Ishikawa (cell line): Measurements from ENCODE around the gene RAPSN.

ENCODE experiments used
- CEBPB ChIP-seq: IDR thresholded peaks from 2 replicates; pipeline ENCODE4 v1.6.1; 2012
- CREB1 ChIP-seq: IDR thresholded peaks from 2 replicates; pipeline ENCODE4 v1.6.1; 2012; ENCODE audit warnings: low read depth
- EGR1 ChIP-seq: IDR thresholded peaks from 2 replicates; pipeline ENCODE4 v1.6.1; 2012
- EP300 ChIP-seq: IDR thresholded peaks from 2 replicates; pipeline ENCODE4 v1.6.1; 2012; ENCODE audit warnings: borderline replicate concordance
- FOXM1 ChIP-seq: IDR thresholded peaks from 2 replicates; pipeline ENCODE4 v1.6.1; 2012; ENCODE audit warnings: low read depth, borderline replicate concordance
- NFIC ChIP-seq: IDR thresholded peaks from 2 replicates; pipeline ENCODE4 v1.6.1; 2012
- RAD21 ChIP-seq: IDR thresholded peaks from 2 replicates; pipeline ENCODE4 v1.6.1; 2012; ENCODE audit warnings: low read depth
- TAF1 ChIP-seq: IDR thresholded peaks from 2 replicates; pipeline ENCODE4 v1.6.1; 2012; ENCODE audit warnings: low read depth, mild to moderate bottlenecking
- TCF12 ChIP-seq: IDR thresholded peaks from 2 replicates; pipeline ENCODE4 v1.6.1; 2012; ENCODE audit warnings: low read depth
- TEAD4 ChIP-seq: IDR thresholded peaks from 2 replicates; pipeline ENCODE4 v1.6.1; 2012
- YY1 ChIP-seq: IDR thresholded peaks from 2 replicates; pipeline ENCODE4 v1.6.1; 2012; ENCODE audit warnings: low read depth
- ZBTB7A ChIP-seq: IDR thresholded peaks from 2 replicates; pipeline ENCODE4 v1.6.1; 2012; ENCODE audit warnings: low read depth
- TF ChIP-seq, protein P1 (sequence below): IDR thresholded peaks from 2 replicates; pipeline ENCODE4 v1.6.1; 2012; ENCODE audit warnings: low read depth, mild to moderate bottlenecking
- TF ChIP-seq, protein P2 (sequence below): IDR thresholded peaks from 2 replicates; pipeline ENCODE4 v1.6.1; 2012
- TF ChIP-seq, protein P3 (sequence below): IDR thresholded peaks from 2 replicates; pipeline ENCODE4 v1.6.1; 2012

RAPSN gene

DNA sequence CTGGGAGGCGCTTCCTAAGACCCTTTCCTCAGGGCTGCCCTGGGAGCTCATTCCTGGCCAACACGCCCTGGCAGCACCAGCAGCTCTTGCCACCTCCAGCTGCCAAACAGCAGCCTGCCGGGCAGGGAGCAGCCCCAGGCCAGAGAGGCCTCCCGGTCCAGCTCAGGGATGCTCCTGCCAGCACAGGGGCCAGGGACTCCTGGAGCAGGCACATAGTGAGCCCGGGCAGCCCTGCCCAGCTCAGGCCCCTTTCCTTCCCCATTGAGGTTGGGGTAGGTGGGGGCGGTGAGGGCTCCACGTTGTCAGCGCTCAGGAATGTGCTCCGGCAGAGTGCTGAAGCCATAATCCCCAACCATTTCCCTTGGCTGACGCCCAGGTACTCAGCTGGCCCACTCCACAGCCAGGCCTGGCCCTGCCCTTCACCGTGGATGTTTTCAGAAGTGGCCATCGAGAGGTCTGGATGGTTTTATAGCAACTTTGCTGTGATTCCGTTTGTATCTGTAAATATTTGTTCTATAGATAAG, 32.9 kb downstream of the RAPSN start:
- TF ChIP-seq FOXM1: no peak
- TF ChIP-seq, protein P1, sequence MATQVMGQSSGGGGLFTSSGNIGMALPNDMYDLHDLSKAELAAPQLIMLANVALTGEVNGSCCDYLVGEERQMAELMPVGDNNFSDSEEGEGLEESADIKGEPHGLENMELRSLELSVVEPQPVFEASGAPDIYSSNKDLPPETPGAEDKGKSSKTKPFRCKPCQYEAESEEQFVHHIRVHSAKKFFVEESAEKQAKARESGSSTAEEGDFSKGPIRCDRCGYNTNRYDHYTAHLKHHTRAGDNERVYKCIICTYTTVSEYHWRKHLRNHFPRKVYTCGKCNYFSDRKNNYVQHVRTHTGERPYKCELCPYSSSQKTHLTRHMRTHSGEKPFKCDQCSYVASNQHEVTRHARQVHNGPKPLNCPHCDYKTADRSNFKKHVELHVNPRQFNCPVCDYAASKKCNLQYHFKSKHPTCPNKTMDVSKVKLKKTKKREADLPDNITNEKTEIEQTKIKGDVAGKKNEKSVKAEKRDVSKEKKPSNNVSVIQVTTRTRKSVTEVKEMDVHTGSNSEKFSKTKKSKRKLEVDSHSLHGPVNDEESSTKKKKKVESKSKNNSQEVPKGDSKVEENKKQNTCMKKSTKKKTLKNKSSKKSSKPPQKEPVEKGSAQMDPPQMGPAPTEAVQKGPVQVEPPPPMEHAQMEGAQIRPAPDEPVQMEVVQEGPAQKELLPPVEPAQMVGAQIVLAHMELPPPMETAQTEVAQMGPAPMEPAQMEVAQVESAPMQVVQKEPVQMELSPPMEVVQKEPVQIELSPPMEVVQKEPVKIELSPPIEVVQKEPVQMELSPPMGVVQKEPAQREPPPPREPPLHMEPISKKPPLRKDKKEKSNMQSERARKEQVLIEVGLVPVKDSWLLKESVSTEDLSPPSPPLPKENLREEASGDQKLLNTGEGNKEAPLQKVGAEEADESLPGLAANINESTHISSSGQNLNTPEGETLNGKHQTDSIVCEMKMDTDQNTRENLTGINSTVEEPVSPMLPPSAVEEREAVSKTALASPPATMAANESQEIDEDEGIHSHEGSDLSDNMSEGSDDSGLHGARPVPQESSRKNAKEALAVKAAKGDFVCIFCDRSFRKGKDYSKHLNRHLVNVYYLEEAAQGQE: no peak
- TF ChIP-seq EGR1: peak; percentile 13; the same call in 1 of the 2 replicates
- no peak; the same call in 1 of the 2 replicates for TF ChIP-seq CEBPB
- TF ChIP-seq, protein P2, sequence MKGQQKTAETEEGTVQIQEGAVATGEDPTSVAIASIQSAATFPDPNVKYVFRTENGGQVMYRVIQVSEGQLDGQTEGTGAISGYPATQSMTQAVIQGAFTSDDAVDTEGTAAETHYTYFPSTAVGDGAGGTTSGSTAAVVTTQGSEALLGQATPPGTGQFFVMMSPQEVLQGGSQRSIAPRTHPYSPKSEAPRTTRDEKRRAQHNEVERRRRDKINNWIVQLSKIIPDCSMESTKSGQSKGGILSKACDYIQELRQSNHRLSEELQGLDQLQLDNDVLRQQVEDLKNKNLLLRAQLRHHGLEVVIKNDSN: no peak
- TF ChIP-seq EP300: 0 out of 2 replicates have a peak, but pooled peaks have one; percentile 17
- TF ChIP-seq YY1: peak; percentile 60; the same call in 1 of the 2 replicates
- no peak for TF ChIP-seq RAD21
- peak; percentile 87 for TF ChIP-seq TEAD4
- peak; percentile 94 for TF ChIP-seq NFIC
- TF ChIP-seq, protein P3, sequence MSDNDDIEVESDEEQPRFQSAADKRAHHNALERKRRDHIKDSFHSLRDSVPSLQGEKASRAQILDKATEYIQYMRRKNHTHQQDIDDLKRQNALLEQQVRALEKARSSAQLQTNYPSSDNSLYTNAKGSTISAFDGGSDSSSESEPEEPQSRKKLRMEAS: peak; percentile 63; the same call in 1 of the 2 replicates
- TF ChIP-seq ZBTB7A: peak; percentile 64; the same call in 1 of the 2 replicates
- no peak for TF ChIP-seq CREB1
- TF ChIP-seq TCF12: peak; percentile 57; the same call in 1 of the 2 replicates
- TF ChIP-seq TAF1: no peak

DNA sequence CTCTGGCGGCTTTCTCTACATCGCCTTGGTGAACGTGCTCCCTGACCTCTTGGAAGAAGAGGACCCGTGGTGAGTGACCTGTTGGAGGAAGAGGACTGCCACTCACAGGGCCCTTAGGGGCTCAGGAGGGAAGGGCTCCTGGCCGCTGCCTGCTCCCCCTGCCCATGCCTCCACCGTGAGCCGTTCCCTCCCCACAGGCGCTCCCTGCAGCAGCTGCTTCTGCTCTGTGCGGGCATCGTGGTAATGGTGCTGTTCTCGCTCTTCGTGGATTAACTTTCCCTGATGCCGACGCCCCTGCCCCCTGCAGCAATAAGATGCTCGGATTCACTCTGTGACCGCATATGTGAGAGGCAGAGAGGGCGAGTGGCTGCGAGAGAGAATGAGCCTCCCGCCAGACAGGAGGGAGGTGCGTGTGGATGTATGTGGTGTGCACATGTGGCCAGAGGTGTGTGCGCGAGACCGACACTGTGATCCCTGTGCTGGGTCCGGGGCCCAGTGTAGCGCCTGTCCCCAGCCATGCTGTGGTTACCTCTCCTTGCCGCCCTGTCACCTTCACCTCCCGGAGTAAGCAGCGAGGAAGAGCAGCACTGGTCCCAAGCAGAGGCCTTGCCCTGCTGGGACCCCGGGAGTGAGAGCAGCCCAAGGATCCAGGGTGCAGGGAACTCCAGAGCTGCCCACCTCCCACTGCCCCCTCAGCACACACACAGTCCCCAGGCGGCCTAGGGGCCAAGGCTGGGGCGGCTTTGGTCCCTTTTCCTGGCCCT, 33.7 kb downstream of the RAPSN start:
- TF ChIP-seq YY1: no peak
- no peak for TF ChIP-seq TAF1
- TF ChIP-seq, protein P3: no peak
- TF ChIP-seq, protein P1: no peak
- no peak for TF ChIP-seq CEBPB
- no peak for TF ChIP-seq ZBTB7A
- no peak for TF ChIP-seq TCF12
- no peak for TF ChIP-seq TEAD4
- TF ChIP-seq NFIC: no peak
- no peak for TF ChIP-seq EGR1
- no peak for TF ChIP-seq EP300

DNA sequence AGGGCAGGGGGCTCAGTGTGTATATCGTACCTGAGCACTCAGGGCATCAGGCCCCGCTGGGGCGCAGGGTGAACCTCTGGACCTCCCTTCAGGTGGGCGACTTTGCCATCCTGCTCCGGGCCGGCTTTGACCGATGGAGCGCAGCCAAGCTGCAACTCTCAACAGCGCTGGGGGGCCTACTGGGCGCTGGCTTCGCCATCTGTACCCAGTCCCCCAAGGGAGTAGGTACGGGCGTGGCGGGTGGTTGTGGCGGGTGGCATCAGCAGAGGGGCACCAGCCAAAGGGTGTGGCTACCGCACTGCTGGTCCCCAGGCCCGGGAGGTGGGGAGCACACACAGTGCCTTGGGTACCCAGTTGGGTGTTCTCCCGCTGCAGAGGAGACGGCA, 34.3 kb downstream of the RAPSN start:
- no peak for TF ChIP-seq TEAD4
- TF ChIP-seq FOXM1: no peak
- TF ChIP-seq, protein P2: no peak
- no peak for TF ChIP-seq RAD21
- TF ChIP-seq TCF12: no peak
- TF ChIP-seq CREB1: no peak
- no peak for TF ChIP-seq NFIC
- TF ChIP-seq EGR1: no peak
- TF ChIP-seq, protein P3: no peak
- TF ChIP-seq, protein P1: no peak
- no peak for TF ChIP-seq ZBTB7A
- TF ChIP-seq YY1: no peak
- TF ChIP-seq EP300: no peak
- TF ChIP-seq CEBPB: no peak
- no peak for TF ChIP-seq TAF1
